ENCODE results near the gene OR10G4.

Gene OR10G4

GRCh38 chr11:124041254-124041653, 28.5 kb downstream of the OR10G4 start, which contains the start of gene OR10G7:
OR10G7 (minus strand) TSS chr11:124041325; CDS start chr11:124039001, 2,324 bp downstream.
- H3K27ac ChIP-seq (ENCODE audit: low read depth, low read length) = no peak within 1 kb of the TSS
- H3K9me3 ChIP-seq (ENCODE audit: control insufficient read depth in 5 of 5, low read length in 5 of 5) = no peaks in the 10 kb centered on the region
- H3K9ac ChIP-seq (ENCODE audit: low read length in 5 of 5) = no peak within 1 kb of the TSS
- no peak within 1 kb of the TSS for H3K4me3 ChIP-seq (ENCODE audit: low read depth in 1 of 5, low read length in 5 of 5)
- H3K36me3 ChIP-seq (ENCODE audit: control insufficient read depth in 5 of 5, insufficient read depth in 5 of 5, low read length in 5 of 5) = no peaks in the 10 kb centered on the region
- H3K4me1 ChIP-seq (ENCODE audit: control insufficient read depth in 5 of 5, insufficient read depth in 5 of 5, low read length in 5 of 5) = no peaks in the 10 kb centered on the region
- no peaks in the 10 kb centered on the region for H3K27me3 ChIP-seq (ENCODE audit: control insufficient read depth in 5 of 5, insufficient read depth in 4 of 5, low read length in 5 of 5)

DNA sequence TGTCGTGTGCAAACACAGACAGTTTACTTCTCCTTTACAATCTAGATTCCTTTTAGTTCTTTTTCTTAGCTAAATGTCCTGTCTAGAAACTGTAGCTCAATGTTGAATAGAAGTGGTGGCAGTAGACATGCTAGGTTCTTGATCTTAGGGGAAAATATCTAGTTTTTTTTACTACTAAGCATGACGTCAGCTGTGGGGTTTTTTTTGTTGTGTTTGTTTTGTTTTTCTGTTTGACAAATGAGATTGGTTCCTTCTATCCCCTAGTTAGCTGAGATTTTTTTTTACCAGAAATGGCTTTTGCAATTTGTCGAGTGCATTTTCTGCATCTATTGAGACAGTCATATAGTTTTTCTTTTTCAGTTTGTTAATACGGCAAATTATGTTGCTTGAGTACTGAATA, 30.6 kb downstream of the OR10G4 start:
- no peaks in the 10 kb centered on the region for H3K27me3 ChIP-seq (ENCODE audit: control insufficient read depth in 5 of 5, insufficient read depth in 4 of 5, low read length in 5 of 5)
- no peaks in the 10 kb centered on the region for H3K4me1 ChIP-seq (ENCODE audit: control insufficient read depth in 5 of 5, insufficient read depth in 5 of 5, low read length in 5 of 5)
- H3K4me3 ChIP-seq (ENCODE audit: low read depth in 1 of 5, low read length in 5 of 5) = no peak overlapping the region
- no peaks in the 10 kb centered on the region for H3K36me3 ChIP-seq (ENCODE audit: control insufficient read depth in 5 of 5, insufficient read depth in 5 of 5, low read length in 5 of 5)
- no peak overlapping the region for H3K9ac ChIP-seq (ENCODE audit: low read length in 5 of 5)
- no peaks in the 10 kb centered on the region for H3K9me3 ChIP-seq (ENCODE audit: control insufficient read depth in 5 of 5, low read length in 5 of 5)
- no peak overlapping the region for H3K27ac ChIP-seq (ENCODE audit: low read depth, low read length)

- no peaks in the 10 kb centered on the region for H3K36me3 ChIP-seq (ENCODE audit: control insufficient read depth in 5 of 5, insufficient read depth in 5 of 5, low read length in 5 of 5)
- no peak overlapping the region for H3K27ac ChIP-seq (ENCODE audit: low read depth, low read length)
- H3K9ac ChIP-seq (ENCODE audit: low read length in 5 of 5) = no peak overlapping the region
- H3K27me3 ChIP-seq (ENCODE audit: control insufficient read depth in 5 of 5, insufficient read depth in 4 of 5, low read length in 5 of 5) = no peaks in the 10 kb centered on the region
- H3K4me1 ChIP-seq (ENCODE audit: control insufficient read depth in 5 of 5, insufficient read depth in 5 of 5, low read length in 5 of 5) = no peaks in the 10 kb centered on the region
- H3K9me3 ChIP-seq (ENCODE audit: control insufficient read depth in 5 of 5, low read length in 5 of 5) = no peaks in the 10 kb centered on the region
- H3K4me3 ChIP-seq (ENCODE audit: low read depth in 1 of 5, low read length in 5 of 5) = no peak overlapping the region
Observed at GRCh38 chr11:124050748-124051147, 38.0 kb downstream of the OR10G4 start.

DNA sequence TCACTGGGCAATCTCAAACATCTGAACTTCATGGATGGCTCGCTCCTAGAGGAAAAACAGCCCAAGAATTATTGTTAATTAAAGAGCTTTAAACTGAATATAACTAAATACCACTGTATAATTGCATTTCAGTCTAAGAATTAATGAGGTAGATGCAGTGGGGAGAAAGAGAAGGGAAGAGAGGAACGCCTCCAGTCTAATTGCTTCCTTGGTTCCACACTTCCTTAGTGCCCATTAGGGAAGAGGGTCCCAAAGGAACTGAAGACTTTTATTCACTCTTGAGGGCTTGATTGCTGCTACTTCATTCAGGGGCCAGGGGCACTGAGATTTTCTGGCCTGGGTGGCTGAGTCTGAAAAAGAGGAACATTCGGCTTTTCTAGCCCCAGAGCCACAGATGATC, 40.2 kb downstream of the OR10G4 start:
- Histone ChIP-seq H3K36me3 (ENCODE audit: control insufficient read depth in 5 of 5, insufficient read depth in 5 of 5, low read length in 5 of 5) (no peaks in the 10 kb centered on the region), H3K4me1 (ENCODE audit: control insufficient read depth in 5 of 5, insufficient read depth in 5 of 5, low read length in 5 of 5) (no peaks in the 10 kb centered on the region), H3K27me3 (ENCODE audit: control insufficient read depth in 5 of 5, insufficient read depth in 4 of 5, low read length in 5 of 5) (no peaks in the 10 kb centered on the region), H3K4me3 (ENCODE audit: low read depth in 1 of 5, low read length in 5 of 5) (no peak overlapping the region), H3K9ac (ENCODE audit: low read length in 5 of 5) (no peak overlapping the region), H3K9me3 (ENCODE audit: control insufficient read depth in 5 of 5, low read length in 5 of 5) (no peaks in the 10 kb centered on the region), H3K27ac (ENCODE audit: low read depth, low read length) (no peak overlapping the region)
